IPS DF 4.7 (cell line): ENCODE measurements around the gene OSBPL10.

Source experiments
- DNase-seq: peaks from one replicate; pipeline ENCODE4 v3.0.0-alpha.2; 2013; ENCODE audit warnings: low spot score; ENCODE audit errors: extremely low read depth

The OSBPL10 gene

DNA sequence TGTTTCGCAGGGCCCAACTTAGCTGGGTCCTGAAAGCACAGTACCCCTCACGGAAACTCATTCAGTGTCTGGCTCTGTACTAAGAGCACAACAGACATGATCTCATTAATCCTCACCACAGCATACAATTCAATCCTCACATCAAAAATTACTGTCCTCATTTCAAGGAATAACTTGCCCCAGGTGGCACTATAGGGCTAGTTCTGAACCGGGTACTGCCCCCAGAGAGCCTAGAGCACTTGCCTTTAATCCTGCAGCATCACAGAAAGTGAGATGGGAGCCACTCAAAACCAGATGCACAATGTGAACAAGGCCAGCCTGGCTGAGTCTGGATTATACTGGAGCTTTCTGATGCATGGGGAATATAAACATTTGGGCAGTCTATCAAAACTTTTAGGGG is 122.6 kb downstream of the OSBPL10 start:
- DNase-seq: no peak

DNA sequence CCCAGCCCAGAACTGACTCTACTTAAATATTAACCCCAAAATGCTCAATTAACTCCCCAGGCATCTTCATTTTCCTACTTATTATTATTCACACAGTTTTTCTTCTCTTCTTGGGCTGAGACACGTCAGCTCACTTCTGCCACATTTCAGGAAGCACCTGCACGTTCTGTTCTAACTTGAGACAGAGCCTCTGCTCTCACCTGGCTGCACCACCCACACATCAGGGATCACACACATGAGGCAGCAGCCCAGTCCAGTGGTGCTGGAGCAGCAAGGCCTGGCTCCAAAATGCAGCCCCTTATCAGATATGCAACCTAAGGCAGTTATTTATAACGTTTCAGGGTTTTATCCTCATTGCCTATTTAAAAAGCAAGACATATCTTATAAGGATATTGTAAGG is 127.5 kb downstream of the OSBPL10 start:
- DNase-seq: no peak

DNA sequence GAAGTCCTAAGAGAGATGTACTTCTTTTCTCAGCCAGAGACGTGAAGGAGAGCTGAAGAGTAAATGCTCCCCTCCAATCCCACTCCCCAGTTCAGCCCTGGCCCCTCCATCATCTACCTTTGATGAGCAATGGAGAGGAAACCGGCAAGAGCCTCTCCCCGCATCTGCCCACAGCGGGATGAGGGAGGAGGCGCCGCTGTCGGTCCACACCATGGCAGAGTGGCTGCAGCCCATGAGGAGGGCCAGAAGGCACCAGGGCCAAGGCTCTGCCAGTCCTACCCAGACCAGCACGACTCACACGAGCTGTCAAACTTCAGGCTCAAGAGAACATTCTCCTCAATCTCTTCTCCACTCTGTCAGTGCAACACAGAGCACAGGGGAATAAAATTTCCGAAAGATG is 129.8 kb downstream of the OSBPL10 start:
- no peak for DNase-seq

DNA sequence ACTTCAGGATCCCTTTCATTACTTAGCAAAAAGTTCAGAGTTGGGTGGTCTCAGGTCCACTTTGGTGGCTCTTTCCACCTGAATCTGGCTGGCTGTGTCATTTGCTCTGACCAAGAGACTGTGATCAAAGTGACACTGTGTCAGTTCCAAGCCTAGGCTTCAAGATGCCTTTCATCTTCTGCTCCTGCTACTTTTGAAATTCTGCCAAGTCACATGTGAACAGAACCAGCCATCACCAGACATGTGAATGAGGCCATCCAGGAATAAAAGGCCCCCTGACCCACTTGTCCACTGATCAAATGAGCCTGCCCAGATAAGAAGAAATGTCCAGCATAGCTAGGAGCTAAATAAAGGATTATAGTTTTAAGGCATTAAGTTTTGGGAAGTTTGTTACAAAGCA is 132.2 kb downstream of the OSBPL10 start:
- no peak for DNase-seq

- no peak for DNase-seq
Observed at GRCh38 chr3:31848163-31848818, 132.8 kb downstream of the OSBPL10 start.

DNA sequence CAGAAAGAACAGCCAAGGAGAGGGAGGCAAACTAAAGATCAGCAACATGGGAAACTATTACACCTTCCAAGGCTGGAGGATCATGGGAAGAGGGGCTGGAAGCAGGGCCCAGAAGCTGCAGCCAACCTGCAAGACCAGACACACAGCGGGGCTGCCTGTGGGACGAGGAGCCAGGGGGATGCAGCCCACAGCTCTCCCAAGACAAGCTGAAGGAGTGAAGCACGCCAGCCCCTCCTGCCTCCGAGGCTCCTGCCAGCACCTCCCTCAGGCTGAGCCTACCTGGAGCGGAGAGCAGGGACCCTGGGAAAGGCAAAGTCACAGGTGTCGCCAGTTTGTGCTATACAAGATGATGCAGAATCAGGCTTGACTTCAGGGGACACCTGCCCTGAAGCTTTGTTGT is 133.3 kb downstream of the OSBPL10 start:
- DNase-seq: no peak

- DNase-seq: no peak
Observed at GRCh38 chr3:31841515-31841914, 139.5 kb downstream of the OSBPL10 start.

DNA sequence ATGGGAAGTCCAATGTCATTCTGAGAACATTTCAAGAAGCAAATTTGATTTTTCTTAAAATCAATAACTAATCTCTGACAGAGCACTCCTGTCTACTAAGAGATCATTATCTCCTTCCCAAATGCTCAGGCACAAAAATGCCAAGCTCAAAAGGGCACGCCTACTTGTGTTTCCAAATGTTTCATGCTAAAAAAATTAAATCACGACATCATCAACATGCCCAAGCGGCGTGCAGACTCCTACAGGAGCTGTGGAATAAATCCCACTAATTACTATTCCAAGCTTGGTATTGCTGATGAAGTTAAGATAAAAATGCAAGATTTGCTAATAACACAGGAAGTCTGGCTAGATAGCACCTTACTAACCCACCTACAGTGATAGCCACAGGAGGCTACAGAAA is 140.8 kb downstream of the OSBPL10 start:
- no peak for DNase-seq

DNA sequence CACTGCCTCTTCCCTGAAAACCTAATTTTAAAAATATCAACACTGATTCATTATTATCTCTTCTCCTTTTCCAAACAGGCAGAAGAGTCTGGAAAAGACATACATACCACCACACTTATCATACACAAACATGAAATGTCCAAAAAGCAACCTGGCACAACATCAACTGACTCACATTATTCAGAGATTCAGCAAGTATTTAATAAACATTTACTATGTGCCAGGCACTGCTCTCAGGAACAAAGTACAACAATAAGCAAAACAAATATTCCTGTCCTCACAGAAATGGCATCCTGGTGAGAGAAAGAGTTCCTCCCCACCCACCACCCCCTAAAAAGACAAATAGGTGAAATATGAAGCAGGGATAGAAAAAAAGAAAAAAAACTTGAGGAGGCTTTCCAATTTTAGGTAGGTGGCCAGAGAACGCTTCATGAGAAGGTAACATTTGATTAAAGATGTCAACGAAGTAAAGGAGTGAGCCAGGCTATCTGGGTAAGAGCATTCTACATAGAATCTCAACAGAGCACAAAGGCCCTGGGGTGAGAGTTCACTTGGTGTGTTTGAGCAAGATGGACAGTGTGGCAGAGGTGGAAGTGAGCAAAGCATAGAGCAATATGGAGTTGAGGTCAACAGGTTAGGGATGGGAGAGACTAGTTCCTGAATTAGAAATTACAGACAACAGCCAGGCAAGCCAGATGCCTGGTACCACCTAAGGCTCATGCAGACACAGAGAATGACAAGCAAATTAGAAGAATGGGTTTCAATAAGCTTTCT is 141.7 kb downstream of the OSBPL10 start:
- no peak for DNase-seq

DNA sequence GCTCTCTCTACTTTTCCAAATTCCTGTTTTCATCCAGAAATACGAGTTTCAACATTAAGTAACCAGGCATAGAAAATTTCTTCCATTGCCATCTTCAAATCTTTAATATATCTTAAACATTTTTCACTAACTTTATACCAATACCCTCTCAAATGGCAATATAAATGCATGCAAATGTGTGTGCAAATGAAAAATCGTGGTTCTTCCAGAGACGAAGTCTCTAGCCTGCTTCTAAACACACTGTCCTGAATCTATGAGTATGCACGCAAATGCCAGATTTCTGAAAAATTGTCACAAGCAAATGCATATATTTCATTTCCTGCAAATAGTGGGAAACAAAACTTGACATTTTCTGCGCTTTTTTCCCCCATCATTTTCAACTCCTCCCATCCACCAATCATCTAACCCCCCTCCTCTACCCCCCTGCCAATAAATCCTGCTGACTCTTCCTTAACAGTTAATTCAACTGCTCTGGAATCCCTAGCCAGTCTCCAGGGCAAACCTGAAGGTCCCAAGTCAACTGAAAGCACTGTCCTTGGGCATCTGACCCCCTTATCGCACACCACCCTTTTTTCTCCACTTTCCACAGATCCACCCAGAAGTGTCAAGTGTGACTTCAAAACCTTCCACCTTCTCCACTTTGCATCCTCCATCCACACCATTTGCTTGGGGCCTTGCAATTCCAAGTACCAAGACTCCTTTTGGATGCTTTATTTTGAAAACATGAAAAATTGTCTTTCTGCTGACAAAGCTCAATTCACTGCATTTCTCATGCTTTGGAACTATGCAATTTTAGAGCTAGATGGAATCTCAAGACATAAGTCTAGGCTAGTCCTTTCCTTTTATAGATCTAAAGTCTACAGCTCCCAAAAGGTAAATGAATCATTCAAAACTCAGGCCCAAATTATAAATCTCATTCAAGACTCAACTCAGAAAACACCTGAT is 144.7 kb downstream of the OSBPL10 start:
- DNase-seq: no peak

GRCh38 chr3:31833391-31834190 is 147.5 kb downstream of the OSBPL10 start:
- no peak for DNase-seq

DNA sequence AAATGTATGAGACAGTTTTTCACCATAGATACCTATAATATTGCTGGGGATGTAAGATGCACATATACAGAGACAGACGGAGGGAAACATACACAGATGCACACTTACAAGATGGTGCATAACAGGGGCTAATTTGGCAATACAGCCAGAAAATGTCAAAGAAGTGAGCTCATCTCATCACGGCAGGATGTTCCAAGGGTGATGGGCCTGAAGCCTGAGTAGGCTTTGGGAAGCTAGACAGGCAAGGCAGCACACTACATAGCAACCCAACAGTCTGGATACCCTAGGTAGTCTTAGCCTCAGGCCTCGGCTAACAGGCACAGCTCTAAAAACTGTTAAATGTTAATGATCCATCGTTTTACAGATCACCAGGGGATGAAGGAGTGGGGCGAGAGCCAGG is 148.5 kb downstream of the OSBPL10 start:
- no peak for DNase-seq

DNA sequence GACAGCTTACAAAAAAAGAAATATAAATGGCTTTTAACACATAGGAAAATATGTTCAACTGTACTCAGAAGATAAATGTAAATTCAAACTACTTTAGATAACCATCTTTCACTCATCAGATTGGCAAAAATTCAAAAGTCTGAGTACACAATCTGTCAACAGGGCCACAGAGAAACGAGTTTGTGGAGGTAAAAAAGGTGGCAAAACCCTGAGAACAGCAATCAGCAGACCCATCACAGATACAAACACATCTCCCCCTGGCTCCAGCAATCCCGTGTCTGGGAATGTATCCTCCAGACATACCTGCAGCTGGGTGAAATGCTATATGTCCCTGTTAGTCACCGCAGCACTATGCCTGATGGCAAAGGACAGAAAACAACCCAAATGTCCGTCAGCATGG is 149.5 kb downstream of the OSBPL10 start:
- no peak for DNase-seq

- DNase-seq: no peak
Observed at GRCh38 chr3:31829826-31830426, 151.1 kb downstream of the OSBPL10 start.

DNA sequence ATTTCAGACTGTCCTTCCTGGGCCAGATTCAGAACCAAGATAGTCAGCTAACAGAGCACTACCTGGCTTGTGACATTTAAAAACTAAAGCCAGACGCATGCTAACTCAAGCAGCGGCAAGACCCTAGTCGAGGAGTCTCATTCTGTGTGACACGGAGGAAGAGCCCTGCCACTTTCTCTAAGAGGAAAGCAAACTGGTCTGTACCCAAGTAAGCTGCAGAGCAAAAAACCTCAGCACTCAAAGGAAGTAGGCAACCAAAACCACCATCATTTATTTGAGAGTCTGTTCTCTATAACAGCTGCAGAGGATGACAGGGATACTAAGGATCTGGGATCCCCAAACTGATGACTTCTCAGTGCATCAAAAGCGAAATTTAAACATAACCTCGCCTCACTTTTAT is 152.1 kb downstream of the OSBPL10 start:
- no peak for DNase-seq

- DNase-seq: no peak
Observed at GRCh38 chr3:31828007-31828406, 153.1 kb downstream of the OSBPL10 start.

DNA sequence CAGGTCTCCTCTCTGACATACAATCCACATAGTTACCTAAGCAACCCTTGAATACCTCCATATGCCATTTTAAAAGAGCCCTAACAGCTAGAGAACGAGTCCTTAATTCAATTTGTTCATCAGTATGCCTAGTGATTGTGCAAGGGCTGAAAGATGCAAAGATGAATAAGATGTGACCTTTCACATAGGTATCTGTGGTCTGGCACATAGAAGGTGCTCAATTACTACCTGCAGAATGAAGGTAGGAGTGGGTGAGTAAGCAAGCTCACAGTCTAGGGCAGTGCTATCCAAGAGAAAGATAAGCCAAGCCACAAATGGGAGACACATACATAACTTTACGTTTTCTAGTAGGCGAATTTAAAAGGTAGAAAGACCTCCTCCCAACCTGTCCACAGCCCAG is 157.9 kb downstream of the OSBPL10 start:
- DNase-seq: no peak

- DNase-seq: no peak
Observed at GRCh38 chr3:31821118-31821517, 159.9 kb downstream of the OSBPL10 start.

- no peak for DNase-seq
Observed at GRCh38 chr3:31819441-31819840, 161.6 kb downstream of the OSBPL10 start.

DNA sequence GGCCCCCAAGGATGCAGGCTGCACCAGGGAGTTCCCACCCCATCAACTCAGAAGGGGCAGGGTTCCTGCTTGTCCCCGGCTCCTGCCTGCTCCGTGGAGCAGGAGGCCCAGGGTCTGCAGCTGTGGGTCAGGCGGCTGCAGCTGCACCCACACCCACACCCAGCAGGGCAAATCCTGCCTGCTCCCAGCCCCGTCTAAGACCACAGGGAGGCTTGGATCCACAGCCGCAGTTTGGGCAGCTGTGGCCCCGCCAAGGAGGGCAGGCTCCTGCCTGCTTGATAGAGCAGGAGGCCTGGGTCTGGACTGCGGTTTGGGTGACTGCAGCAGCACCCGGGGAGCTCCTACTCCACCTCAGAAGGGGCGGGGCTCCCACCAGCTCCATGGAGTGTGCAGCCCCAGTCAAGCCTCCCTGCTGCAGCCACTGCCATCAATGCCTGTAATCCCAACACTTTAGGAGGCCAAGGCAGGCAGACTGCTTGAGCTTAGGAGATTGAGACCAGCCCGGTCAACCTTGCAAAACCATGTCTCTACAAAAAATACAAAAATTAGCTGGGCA is 163.6 kb downstream of the OSBPL10 start:
- no peak for DNase-seq
